HS-5 (cell line): Measurements from ENCODE around the gene ASB10.

Source experiments
- DNase-seq: peaks from one replicate; pipeline ENCODE4 v3.0.0-alpha.2; 2012; ENCODE audit warnings: low read depth

Gene ASB10, protein sequence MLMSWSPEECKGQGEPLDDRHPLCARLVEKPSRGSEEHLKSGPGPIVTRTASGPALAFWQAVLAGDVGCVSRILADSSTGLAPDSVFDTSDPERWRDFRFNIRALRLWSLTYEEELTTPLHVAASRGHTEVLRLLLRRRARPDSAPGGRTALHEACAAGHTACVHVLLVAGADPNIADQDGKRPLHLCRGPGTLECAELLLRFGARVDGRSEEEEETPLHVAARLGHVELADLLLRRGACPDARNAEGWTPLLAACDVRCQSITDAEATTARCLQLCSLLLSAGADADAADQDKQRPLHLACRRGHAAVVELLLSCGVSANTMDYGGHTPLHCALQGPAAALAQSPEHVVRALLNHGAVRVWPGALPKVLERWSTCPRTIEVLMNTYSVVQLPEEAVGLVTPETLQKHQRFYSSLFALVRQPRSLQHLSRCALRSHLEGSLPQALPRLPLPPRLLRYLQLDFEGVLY

DNA sequence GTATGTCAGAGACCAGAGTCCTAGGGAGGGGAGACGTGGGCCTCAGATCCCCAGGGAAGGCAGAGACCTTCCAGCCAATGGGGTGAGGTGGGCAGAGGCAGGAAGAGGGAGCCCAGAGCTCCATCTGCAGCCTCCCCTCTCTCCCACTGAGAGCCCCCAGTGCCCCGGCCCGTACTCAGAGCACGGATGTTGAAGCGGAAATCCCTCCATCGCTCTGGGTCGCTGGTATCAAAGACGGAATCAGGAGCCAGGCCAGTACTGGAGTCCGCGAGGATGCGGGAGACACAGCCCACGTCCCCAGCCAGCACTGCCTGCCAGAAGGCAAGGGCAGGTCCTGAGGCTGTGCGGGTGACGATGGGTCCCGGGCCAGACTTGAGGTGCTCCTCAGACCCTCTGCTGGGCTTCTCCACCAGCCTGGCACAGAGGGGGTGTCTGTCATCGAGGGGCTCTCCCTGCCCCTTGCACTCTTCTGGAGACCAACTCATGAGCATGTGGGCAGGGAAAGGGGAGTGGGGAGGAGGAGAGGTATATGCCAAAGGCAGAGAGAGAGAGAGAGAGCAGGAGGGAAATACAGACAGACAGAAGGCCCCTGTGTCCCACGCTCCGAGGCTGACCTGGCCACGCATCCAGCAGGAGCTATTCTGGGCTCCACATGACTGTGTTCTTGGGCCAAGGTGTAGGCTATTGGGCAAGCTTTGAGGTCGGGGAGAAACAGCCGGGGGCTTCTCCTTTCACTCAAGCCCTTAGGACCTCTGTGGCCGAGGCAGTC, at the start of gene ASB10:
TSS of gene ASB10 (minus strand) at position 611 of the 769 bp plus-strand sequence. CDS start at position 491, 120 bp downstream.
- DNase-seq: no peak

DNA sequence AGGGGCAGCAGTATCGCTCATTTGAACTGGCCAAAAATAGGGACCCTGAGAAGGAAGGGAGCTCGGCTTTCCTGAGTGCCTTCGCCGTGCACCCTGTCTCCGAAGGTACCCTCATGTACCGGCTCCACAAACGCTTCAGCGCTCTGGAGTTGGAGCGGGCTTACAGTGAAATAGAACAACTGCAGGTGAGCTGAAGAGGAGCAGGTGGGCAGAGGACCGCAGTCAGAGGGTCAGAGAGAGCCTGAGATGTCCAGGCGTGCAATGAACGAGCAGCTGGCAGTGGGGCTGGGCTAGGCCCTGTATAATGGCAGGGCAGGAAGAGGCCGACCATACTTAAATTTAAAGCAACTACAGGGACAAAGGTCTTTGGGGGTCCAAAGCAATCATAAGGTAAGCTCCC, 49.4 kb upstream of the ASB10 start:
- DNase-seq: no peak

DNA sequence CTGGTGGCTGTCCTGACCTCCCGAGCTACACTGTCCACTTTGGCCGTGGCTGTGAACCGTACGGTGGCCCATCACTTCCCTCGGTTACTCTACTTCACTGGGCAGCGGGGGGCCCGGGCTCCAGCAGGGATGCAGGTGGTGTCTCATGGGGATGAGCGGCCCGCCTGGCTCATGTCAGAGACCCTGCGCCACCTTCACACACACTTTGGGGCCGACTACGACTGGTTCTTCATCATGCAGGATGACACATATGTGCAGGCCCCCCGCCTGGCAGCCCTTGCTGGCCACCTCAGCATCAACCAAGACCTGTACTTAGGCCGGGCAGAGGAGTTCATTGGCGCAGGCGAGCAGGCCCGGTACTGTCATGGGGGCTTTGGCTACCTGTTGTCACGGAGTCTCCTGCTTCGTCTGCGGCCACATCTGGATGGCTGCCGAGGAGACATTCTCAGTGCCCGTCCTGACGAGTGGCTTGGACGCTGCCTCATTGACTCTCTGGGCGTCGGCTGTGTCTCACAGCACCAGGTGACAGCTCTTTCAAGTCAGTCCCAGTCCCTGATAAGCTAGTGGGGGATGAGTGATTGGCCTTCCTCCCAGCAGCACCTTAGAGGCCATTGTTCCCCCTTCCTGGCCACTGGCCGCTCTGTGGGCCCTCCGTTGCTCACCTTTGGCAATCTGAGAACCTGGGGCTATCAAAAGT, 48.2 kb upstream of the ASB10 start:
- no peak for DNase-seq

DNA sequence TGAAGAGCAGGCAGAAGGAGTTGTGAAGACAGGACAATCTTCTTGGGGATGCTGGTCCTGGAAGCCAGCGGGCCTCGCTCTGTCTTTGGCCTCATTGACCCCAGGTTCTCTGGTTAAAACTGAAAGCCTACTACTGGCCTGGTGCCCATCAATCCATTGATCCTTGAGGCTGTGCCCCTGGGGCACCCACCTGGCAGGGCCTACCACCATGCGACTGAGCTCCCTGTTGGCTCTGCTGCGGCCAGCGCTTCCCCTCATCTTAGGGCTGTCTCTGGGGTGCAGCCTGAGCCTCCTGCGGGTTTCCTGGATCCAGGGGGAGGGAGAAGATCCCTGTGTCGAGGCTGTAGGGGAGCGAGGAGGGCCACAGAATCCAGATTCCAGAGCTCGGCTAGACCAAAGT, 46.8 kb upstream of the ASB10 start:
- DNase-seq: no peak

DNA sequence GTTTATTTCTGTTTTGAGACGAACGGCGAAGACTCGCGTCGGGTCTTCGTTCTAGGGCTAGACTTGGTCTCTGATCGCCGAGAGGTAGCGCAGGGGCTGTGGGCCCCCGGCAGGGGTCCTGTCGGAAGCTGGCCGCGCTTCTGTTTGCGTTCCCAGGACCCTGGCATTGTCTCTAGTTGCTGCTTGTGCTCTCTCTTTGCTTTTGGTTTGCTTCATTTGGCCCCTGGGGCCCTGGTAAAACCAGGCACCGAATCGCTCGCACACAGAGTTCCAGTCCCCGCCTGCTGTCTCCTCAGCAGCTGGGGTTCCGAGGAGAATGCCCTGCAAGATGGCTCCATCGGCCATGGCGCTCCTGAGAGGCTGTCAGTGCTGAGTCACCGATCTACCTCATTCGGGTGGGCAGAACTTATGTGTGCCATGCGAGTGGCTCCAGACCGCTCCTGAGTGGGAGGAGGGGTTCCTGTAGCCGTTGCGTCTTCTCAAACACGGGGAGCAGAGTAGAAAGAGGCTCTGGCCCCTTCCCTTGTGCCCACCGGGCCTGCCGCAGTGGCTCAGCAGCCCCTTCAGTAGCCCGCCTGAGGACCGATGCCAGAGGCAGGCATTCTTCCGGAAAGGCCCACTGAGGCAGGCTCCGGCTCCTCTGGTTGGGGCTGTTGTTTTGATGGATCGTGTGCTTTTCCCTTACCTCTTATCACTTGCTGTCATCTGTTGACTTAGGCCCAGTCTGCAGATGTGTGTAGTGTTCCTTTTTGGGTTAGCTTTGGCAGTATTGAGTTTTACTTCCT, 46.1 kb upstream of the ASB10 start:
- DNase-seq: peak; percentile 36

DNA sequence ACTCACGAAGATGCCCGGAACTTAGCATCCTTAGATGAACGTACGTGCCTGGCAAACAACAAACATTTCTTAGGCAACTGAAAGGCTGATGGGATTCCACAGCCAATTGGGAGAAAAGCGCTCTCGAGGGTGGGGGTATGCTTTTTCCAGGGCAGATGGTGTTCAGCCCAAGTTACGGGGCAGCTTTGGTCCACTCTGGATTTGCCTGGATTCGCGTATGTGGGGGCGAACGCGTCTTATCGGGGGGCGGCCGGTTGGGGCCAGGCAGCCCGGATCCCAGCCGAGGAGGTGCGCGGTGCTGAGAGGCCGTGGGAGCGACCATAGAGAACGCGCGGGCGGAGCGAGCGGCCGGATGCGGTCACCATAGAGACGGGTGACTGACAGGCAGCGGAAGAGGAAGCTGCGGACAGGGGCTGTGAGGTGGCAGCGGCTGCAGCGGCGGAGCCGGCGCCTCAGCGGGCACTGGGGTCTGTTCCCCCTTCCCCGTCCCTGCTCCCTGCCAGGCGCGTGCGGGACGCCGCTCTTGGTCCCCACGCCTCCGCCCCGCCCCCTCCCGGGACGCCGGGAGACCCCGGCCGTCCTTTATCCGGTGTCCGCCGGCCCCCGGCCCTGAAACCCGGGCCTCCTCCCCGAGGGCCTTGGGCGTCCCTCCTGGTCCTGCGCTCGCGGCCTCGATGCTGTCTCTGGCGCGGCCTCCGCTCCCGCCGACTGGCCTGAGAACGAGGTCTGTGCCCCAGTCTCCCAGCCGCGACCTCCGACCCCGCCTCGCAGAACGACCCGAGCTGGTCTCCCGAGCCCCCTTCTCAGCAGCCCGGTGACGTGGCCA, 45.3 kb upstream of the ASB10 start, which contains the start of gene CHPF2:
TSS of gene CHPF2 (plus strand) at position 393 of the 826 bp plus-strand sequence. CDS start 1,529 bp downstream, outside the sequence.
- no peak for DNase-seq

DNA sequence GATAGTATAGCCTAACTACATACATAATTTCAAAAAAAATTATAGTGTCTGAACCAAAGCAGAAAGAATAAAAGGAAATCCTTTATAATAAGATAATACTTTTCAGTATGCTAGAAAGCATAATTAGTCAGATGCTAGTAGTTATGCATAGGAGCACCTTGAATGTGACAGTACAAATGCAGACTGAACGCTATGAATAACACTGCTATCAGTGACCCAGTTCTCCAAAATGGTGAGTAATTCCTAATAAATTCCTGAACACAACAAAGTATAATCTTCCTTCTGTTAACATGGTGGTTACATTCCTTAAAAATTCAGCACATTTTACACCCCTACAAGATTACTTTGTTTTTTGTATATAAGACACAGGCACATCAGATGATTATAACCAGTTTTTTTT, 44.0 kb upstream of the ASB10 start:
- DNase-seq: no peak

DNA sequence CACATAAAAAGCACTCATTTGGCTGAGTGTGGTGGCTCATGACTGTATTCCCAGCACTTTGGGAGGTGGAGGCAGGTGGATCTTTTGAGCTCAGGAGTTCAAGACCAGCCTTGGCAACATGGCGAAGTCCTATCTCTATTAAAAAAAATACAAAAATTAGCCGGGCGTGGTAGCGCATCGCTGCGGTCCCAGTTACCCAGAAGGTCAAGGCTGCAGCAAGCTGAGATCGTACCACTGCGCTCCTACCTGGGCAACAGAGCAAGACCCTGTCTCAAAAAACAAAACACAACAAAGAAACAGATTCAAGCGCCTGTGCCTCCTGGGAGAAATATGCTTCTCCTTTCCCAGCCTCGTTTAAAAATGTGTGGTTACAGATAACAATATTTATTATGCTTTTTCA, 42.2 kb upstream of the ASB10 start:
- DNase-seq: no peak

DNA sequence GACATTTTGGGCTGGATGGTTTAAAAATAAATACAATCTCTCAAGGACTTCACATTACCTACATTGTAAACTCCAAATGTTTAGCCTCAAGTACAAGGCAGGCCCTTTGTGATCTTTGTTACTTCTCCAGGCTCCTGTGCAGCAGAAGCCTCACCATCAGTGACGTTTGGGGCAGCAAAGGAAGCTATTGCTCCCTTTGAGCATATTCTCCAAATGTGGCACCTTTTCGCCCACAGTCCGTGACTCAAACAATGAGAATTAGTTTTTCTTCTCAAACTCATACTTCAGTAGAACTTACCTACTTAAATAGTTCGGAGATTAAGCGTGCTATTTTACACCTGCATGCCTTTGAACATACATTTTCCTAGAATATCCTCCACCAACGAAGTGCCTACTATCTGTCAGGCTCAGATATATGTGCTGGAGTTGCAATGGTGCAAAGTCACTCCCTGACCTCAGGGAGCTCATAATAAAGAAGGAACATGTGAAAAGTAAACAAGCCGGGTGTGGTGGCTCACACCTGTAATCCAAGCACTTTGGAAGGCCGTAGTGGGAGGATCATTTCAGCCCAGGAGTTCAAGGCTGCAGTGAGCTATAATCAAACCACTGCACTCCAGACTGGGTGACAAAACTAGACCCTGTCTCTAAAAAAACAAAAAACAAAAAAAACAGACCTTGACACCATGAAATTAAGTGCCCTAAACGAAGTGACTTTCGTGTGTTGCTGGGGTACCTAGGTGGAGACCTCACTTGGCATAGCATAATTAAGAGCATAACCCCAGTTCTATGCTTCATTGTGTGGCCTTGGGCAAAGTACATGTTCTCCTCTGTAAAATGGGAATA, 41.2 kb upstream of the ASB10 start:
- DNase-seq: no peak

DNA sequence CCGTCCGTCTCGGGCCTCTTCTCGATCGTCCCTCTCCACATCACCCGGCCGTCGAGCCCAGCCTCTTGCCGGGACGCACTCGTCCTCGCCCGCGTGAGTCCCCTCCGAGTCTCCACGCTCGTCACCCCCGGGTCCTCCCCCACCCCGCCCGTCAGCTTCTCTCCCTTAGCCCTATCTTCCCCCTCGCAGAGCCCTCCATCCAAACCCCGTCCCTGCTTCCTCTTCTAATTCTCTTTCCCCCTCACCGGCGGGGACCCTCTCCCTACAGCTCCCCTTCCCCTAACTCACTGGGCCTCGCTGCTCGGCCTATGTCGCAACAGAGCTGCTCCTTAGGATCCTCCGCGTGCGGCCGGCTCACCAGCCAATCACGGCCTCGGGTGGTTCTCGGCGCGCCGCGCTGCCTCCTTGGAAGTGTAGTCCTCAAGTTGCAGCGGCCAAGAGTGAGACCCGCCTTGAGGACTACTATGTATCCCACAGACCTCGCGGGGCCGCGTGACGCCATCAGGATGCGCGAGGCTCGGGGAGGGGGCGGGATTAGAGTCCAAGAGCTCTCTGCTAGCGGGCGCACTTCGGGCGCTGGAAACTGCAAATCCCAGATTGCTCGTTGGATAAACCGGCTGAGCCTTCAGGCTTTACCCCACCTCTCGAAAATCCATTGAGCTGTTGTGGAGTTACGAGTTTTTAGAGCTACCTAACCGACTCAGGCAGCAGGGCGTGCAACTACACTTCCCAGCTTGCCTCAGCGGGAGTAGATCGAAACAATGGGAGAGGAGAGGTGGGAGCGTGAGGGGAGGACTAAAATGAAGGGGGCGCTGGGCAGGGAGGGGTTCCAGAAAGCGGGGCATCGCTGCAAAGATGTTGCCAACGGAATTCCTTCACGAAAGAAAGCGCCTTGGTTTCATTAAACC, 40.1 kb upstream of the ASB10 start, which contains the start of gene ABCF2:
TSS of gene ABCF2 (minus strand) at position 331 of the 908 bp plus-strand sequence. CDS start 747 bp downstream, outside the sequence.
- DNase-seq: peak; percentile 80

DNA sequence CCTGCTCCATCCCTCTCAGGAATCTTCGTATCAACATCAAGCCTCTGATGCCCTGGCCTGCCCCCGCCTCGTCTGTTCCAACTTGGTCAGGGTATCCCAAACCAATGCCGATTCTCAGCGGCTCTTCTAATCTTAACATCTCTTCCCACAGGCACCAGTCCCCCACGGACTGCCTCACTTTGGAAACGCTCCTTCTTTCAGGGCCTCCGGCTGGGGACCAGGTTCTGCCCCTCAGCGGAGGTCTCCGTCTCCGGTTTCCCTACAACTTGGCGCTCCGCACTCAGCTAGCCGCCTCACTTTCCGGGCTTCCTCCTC, 39.5 kb upstream of the ASB10 start:
- no peak for DNase-seq

DNA sequence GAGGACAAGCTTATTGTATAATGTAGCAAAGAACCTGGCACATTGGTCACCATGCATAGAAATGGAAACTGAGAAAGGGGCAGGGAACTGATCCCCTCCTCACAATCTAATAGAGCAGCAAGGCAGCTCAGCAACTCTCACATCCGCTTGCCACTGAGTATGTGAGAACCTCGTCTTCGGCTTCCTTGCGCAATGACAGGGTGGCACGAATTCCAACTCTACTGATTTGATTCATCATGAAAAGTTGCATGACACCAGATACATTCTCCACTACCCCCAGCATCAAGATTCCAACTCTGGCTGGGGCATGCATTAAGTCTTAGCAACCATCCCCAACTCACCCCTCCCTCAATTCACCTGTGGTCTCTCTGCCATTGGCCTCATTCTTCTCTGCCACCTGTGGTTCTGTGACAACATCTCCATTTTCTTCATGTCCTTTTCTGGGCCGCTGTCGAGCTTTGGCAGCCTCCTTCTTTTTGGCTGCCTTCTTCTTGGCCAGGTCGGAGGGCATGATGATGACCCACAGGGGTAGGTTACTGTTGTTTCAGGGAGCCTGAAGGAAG, 39.0 kb upstream of the ASB10 start:
- no peak for DNase-seq

DNA sequence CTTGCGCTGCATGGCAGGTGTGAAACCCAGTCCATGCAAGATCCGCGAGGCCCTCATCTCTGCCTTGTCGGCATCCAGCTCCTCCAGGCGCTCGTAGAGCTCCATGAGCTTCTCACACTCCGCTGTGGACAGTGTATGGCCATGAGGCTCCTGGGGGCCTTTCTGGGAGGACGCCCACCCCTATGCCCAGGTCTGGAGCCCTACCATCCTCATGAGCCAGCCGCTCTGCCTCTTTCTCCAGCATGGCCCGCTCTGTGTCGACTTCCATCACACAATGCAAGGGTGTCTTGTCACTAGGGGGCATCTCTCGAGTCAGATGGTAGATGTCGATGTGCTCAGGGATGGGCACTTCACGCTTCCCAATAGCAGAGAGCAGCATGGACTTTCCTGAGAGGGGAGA, 36.7 kb upstream of the ASB10 start:
- no peak for DNase-seq

DNA sequence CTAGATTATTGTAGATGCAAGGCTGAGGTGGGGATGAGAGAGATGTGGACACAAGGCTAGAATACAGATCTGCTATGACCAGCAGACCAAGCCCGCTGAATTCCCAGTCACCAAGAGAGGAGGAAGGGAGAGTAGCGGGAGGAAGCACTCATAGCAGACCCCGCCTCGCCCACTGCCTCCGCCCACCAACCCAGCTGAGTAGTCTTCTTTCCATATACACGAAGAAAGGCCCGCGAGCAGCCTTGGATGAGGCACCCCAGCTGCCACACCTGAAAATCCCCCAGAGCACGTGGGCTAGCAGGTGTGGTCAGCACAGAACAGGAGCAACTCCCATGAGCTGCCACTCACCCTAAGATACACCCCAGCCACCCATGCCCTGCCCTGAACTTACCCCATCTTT, 31.1 kb upstream of the ASB10 start:
- DNase-seq: no peak

DNA sequence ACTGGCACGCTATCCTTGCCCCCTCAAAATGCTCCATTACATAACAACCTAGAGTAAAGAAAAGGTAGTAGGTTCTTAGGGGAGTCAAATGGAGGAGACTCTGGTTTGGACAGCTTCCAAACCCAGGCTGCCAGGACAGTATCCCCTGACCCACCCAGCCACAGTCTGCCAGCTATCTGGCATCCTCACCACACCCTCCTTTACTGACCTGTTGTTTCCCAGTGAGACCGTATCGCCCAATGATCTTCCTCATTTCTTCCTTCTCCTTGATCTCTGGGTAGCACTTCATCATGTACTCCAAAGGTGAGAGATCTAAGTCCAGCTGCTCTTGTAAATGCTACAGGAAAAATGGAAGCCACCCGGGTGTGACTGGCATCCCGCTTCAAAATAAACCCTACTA, 28.3 kb upstream of the ASB10 start:
- DNase-seq: no peak

DNA sequence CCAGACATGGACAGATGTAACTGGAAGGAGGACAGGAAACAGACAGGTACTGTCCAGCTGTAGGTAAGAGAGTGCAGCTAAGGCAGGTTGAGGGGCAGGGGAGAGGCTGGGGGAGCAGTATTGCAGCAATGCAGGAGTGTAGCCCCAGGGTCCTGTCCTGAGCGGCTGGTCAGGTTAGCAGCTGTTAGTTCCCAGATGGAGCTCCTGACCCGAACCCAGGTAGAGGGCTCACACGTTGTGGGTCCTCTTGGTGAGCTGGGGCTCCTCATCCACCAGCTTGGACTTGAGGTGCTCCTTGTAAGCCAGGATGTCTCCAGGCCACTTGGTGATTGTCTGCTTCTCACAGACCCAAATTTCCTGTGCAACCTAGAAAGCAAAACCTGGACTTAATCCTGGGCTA, 26.8 kb upstream of the ASB10 start:
- no peak for DNase-seq

DNA sequence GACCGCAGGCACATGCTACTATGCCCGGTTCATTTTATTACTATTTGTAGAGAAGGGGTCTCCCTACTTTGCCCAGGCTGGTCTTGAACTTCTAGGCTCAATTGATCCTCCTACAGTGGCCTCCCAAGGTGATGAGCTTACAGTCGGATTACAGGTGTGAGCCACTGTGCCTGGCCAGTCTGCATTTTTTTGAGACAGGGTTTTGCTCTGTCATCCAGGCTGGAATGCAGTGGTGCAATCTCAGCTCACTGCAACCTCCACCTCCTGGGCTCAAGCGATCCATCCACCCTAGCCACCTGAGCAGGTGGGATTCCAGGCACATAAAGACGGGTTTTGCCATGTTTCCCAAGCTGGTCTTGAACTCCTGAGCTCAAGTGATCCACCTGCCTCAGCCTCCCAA, 25.6 kb upstream of the ASB10 start:
- no peak for DNase-seq

DNA sequence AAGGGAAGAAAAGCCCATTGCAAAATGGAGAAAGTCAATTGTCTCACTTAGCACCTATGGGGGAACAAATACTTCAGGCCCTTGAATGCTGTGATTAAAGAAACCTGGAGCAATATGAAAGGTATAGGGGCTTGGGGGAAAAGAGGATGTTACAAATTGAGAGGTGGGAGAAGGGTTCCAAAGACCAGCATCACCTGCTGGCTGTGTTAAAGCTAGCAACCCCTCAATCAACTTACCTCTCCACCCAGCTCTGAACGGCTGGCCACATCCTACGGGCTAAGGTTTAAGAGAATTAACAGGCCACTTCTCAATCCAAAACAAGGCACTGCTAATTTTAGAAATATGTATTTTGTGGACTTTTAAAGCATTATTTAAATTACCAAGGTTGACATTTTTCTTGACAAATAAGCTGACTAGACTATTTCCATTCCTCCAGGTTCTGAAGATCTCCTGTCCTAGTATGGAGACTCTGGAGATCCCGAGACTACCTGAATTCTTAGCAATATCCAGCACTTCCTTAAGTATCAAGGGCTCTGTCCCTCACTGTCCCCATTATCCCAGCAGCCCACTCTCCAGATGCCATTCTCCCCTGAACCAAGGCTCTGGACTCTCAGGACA, 24.2 kb upstream of the ASB10 start:
- DNase-seq: no peak
